Endothelial cell of umbilical vein (primary cell): ENCODE measurements around the gene PTPN14. TPM values are rescaled to one million over a fixed set of nuclear protein-coding genes. Genes with fewer than 3 reads are reported as not detected.

Experiments
- BruUV-seq: library from RNA; stranded (reverse); fragments of 400-500 nt; replicated peaks from 2 replicates; lab custom pipeline; 2021; lab: Mats Ljungman, UMichigan
- CTCF ChIA-PET: fragments of 300-600, 350-600 bp; sonication (Branson Sonifier 250); formaldehyde crosslinking; loops from one replicate; lab custom pipeline; 2021; ENCODE audit warnings: antibody characterized with exemption, inconsistent platforms; lab: Charles Lee
- POLR2A ChIA-PET: fragments of 300-600, 350-600 bp; sonication (Branson Sonifier 250); formaldehyde crosslinking; loops from one replicate; lab custom pipeline; 2021; ENCODE audit warnings: antibody characterized with exemption, inconsistent platforms; lab: Charles Lee
- DNase-seq: peaks from one replicate; pipeline ENCODE4 v3.0.0-alpha.2; 2011; ENCODE audit warnings: low read depth, low spot score
- FAIRE-seq: peaks from 2 replicates; lab custom pipeline; 2011; peaks lifted over from hg19 to GRCh38; lab: Jason Lieb, UNC
- H2AFZ ChIP-seq: 2 replicates; pipeline ENCODE4 v1.6.0; 2012; ENCODE audit warnings: low read depth, low read length, control low read depth, inconsistent platforms
- H3K27ac ChIP-seq: 2 replicates; pipeline ENCODE4 v1.5.1; 2011; ENCODE audit warnings: low read depth, mild to moderate bottlenecking, control low read depth, low read length, moderate library complexity; ENCODE audit not compliant: insufficient read depth
- H3K27me3 ChIP-seq, 2 experiments: 2 replicates each; pipeline versions ENCODE4 v1.6.0 to v1.6.1; 2011; ENCODE audit warnings: low read length in 2 of 2, mixed read lengths in 1 of 2; ENCODE audit not compliant: control insufficient read depth in 2 of 2, insufficient read depth in 2 of 2
- H3K36me3 ChIP-seq, 2 experiments: 2 replicates in 1 of 2; 3 replicates in 1 of 2; pipeline ENCODE4 v1.5.1; 2011; ENCODE audit warnings: low read length in 2 of 2, mild to moderate bottlenecking in 1 of 2, moderate library complexity in 1 of 2; ENCODE audit not compliant: control insufficient read depth in 2 of 2, insufficient read depth in 2 of 2; ENCODE audit errors: extremely low read depth in 1 of 2
- H3K4me1 ChIP-seq: 3 replicates; pipeline ENCODE4 v1.5.1; 2011; ENCODE audit warnings: mild to moderate bottlenecking, low read length; ENCODE audit not compliant: control insufficient read depth, insufficient read depth; ENCODE audit errors: extremely low read depth
- H3K4me2 ChIP-seq: 2 replicates; pipeline ENCODE4 v1.6.1; 2011; ENCODE audit warnings: low read length, control low read depth, mixed read lengths; ENCODE audit not compliant: insufficient read depth
- H3K4me3 ChIP-seq, 3 experiments: fragments of 200-600 bp in 1 of 3; sonication (generic), shearing (Covaris generic) in 1 of 3; replicated peaks in 1 of 3; 2 replicates each; pipeline ENCODE4 v1.5.1; 2011 to 2016; ENCODE audit warnings: control low read depth in 3 of 3, low read length in 3 of 3, mild to moderate bottlenecking in 2 of 3, inconsistent platforms in 1 of 3, low read depth in 1 of 3, moderate library complexity in 1 of 3; ENCODE audit not compliant: insufficient read depth in 1 of 3
- H3K79me2 ChIP-seq: 2 replicates; pipeline ENCODE4 v1.6.0; 2012; ENCODE audit warnings: low read length, inconsistent platforms; ENCODE audit not compliant: control insufficient read depth, insufficient read depth
- H3K9ac ChIP-seq: replicated peaks from 2 replicates; pipeline ENCODE3; 2011; ENCODE audit warnings: low read length, control low read depth; ENCODE audit not compliant: insufficient read depth; ENCODE audit errors: extremely low read depth
- H3K9me1 ChIP-seq: replicated peaks from 3 replicates; pipeline ENCODE4 v1.6.0; 2011; ENCODE audit warnings: mild to moderate bottlenecking, low read length; ENCODE audit not compliant: control insufficient read depth, insufficient read depth; ENCODE audit errors: extremely low read depth
- H3K9me3 ChIP-seq: replicated peaks from 2 replicates; pipeline ENCODE4 v1.5.1; 2012; ENCODE audit warnings: low read length, inconsistent platforms; ENCODE audit not compliant: control insufficient read depth, insufficient read depth
- H4K20me1 ChIP-seq: replicated peaks from 2 replicates; pipeline ENCODE3; 2011; ENCODE audit warnings: mild to moderate bottlenecking, low read length; ENCODE audit not compliant: control insufficient read depth, insufficient read depth; ENCODE audit errors: extremely low read depth
- CTCF ChIP-seq, 2 donors: IDR thresholded peaks; 1 replicate in 1 of 2; 2 replicates in 1 of 2; pipeline ENCODE4 v1.5.1; 2011; ENCODE audit warnings: low read length in 2 of 2, mild to moderate bottlenecking in 2 of 2, moderate library complexity in 2 of 2, control low read depth in 1 of 2, inconsistent platforms in 1 of 2, low read depth in 1 of 2; ENCODE audit not compliant: insufficient read depth in 1 of 2; ENCODE audit errors: extremely low read depth in 1 of 2
- EZH2 ChIP-seq: IDR thresholded peaks from 2 replicates; pipeline ENCODE4 v1.6.1; 2012; ENCODE audit warnings: borderline replicate concordance, low read depth, mild to moderate bottlenecking, moderate library complexity, low read length, inconsistent platforms; ENCODE audit not compliant: severe bottlenecking
- FOS ChIP-seq: IDR thresholded peaks from 2 replicates; pipeline ENCODE4 v1.6.1; 2011; ENCODE audit warnings: mild to moderate bottlenecking, low read length, moderate library complexity, borderline replicate concordance; ENCODE audit not compliant: insufficient read depth
- GATA2 ChIP-seq: IDR thresholded peaks from 2 replicates; pipeline ENCODE4 v1.7.0; 2011; ENCODE audit warnings: low read depth, mild to moderate bottlenecking, moderate library complexity, mixed read lengths, low read length; ENCODE audit not compliant: insufficient read length, insufficient read depth
- JUN ChIP-seq: IDR thresholded peaks from 2 replicates; pipeline ENCODE4 v1.6.1; 2011; ENCODE audit warnings: borderline replicate concordance, low read depth; ENCODE audit not compliant: insufficient read length, insufficient read depth
- MYC ChIP-seq: IDR thresholded peaks from one replicate; pipeline ENCODE4 v1.6.1; 2011; ENCODE audit warnings: mild to moderate bottlenecking, low read depth, low read length
- POLR2A ChIP-seq: IDR thresholded peaks from 2 replicates; pipeline ENCODE4 v1.6.1; 2012; ENCODE audit warnings: low read depth, mild to moderate bottlenecking, control low read depth, low read length
- POLR2AphosphoS5 ChIP-seq: IDR thresholded peaks from 2 replicates; pipeline ENCODE4 v1.6.1; 2012; ENCODE audit warnings: low read depth, mild to moderate bottlenecking, control low read depth, low read length, moderate library complexity; ENCODE audit not compliant: insufficient read depth
- dilution Hi-C: fragments of 300-500 bp; cut with MboI; formaldehyde crosslinking; loops from one replicate; pipeline ENCODE4 v1.15.0; 2019; ENCODE audit warnings: low sequenced_read_pairs; ENCODE audit not compliant: extremely low pct_ligation_motif_present
- intact Hi-C: fragments of 100-400 bp; cut with micrococcal nuclease; formaldehyde crosslinking; loops from one replicate; pipeline ENCODE4 v1.10.0; 2022
- polyA plus RNA-seq, 4 experiments: library from polyadenylated mRNA; depleted of rRNA in 3 of 4; stranded (reverse) in 3 of 4; unstranded in 1 of 4; fragments of >200 nt; gene quantifications; 2 replicates each; pipeline versions ENCODE4 v1.2.1 to v1.2.3, GENCODE V29; 2011 to 2012; ENCODE audit warnings: missing spikeins in 1 of 4
- total RNA-seq: library from RNA; stranded (reverse); gene quantifications from 2 replicates; pipeline ENCODE4 v1.2.3, GENCODE V29; 2021
- TF ChIP-seq, protein P1 (sequence below): IDR thresholded peaks from 2 replicates; pipeline ENCODE4 v1.6.1; 2011; ENCODE audit not compliant: insufficient read depth, insufficient read length

The PTPN14 gene
- total and polyA plus RNA-seq, 2 donors (not counting 3 experiments of a cell fraction or from before 2014, with no cell fraction given): 18.5 to 93.0 TPM

- no peak overlapping the region for H3K4me3 ChIP-seq
- DNase-seq (no peak), FAIRE-seq (no peak)
- H3K79me2 ChIP-seq: no peaks in the 10 kb centered on the region
- no peaks in the 10 kb centered on the region for H3K27me3 ChIP-seq
- H3K27ac ChIP-seq: no peak overlapping the region
- TF ChIP-seq, protein P1, sequence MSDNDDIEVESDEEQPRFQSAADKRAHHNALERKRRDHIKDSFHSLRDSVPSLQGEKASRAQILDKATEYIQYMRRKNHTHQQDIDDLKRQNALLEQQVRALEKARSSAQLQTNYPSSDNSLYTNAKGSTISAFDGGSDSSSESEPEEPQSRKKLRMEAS: no peak
- TF ChIP-seq GATA2 (no peak), POLR2AphosphoS5 (no peak), JUN (no peak), MYC (no peak), POLR2A (no peak), FOS (no peak), EZH2 (no peak), CTCF (IDR thresholded peaks at IDR 0.05; ENCODE audit: extremely low read depth in 1 of 2, insufficient read depth in 1 of 2, low read depth in 1 of 2, low read length in 2 of 2) (no peak)
- no peaks in the 10 kb centered on the region for H3K4me1 ChIP-seq
- H3K9me1 ChIP-seq: no peaks in the 10 kb centered on the region
- H4K20me1 ChIP-seq: no peaks in the 10 kb centered on the region
- dilution Hi-C loops: loop anchor here (25.0 kb wide), 1 partner anchor 249 kb away; no protein-coding TSS in a partner anchor
- H3K9me3 ChIP-seq: no peaks in the 10 kb centered on the region
- ChIA-PET POLR2A (interaction anchor here (0.5 kb wide), 1 partner anchor 1011 kb away, joined by 5 read pairs; no protein-coding TSS in a partner anchor), CTCF (interaction anchor here (0.9 to 2.3 kb wide), 4 partner anchors 213 to 289 kb away, joined by 3 to 6 read pairs (median 3); partner anchors contain the start of gene PTPN14)
- H2AFZ ChIP-seq: no peak overlapping the region
- no peaks in the 10 kb centered on the region for H3K36me3 ChIP-seq
- intact Hi-C loops: no loop called here
- no TSS peak for BruUV-seq
- H3K9ac ChIP-seq: no peak overlapping the region
- H3K4me2 ChIP-seq: no peak overlapping the region
These were observed 213.2 kb downstream of the PTPN14 start for GRCh38 chr1:214338212-214338611.
